ENCODE measurements around the gene LPAR3.

- TF ChIP-seq, protein P1, sequence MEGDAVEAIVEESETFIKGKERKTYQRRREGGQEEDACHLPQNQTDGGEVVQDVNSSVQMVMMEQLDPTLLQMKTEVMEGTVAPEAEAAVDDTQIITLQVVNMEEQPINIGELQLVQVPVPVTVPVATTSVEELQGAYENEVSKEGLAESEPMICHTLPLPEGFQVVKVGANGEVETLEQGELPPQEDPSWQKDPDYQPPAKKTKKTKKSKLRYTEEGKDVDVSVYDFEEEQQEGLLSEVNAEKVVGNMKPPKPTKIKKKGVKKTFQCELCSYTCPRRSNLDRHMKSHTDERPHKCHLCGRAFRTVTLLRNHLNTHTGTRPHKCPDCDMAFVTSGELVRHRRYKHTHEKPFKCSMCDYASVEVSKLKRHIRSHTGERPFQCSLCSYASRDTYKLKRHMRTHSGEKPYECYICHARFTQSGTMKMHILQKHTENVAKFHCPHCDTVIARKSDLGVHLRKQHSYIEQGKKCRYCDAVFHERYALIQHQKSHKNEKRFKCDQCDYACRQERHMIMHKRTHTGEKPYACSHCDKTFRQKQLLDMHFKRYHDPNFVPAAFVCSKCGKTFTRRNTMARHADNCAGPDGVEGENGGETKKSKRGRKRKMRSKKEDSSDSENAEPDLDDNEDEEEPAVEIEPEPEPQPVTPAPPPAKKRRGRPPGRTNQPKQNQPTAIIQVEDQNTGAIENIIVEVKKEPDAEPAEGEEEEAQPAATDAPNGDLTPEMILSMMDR (IDR thresholded peaks at IDR 0.05; ENCODE audit: poor library complexity): no peak
- TF ChIP-seq EZH2 (IDR thresholded peaks at IDR 0.05; ENCODE audit: borderline replicate concordance) (no peak), EZH2phosphoT487 (IDR thresholded peaks at IDR 0.05; ENCODE audit: low read depth, severe bottlenecking, unreplicated experiment) (no peak)
Observed at GRCh38 chr1:84770481-84770880, 122.5 kb downstream of the LPAR3 start.

Data from hepatocyte (in vitro differentiated cells).